DND-41 (cell line): ENCODE results near the gene TMCO4.
"Not testable (repeated sequence)": the region's sequence is repeated elsewhere in the genome, so short reads cannot be mapped to it uniquely, and the experiment has no call there.

ENCODE experiments used
- ATAC-seq: fragments of 200-7000 bp; cut with Tn5 transposase; 3 replicates; pipeline ENCODE4 v1.9.1; 2021; ENCODE audit warnings: low read depth; ENCODE audit not compliant: insufficient read depth
- DNase-seq: peaks from one replicate; pipeline ENCODE4 v3.0.0-alpha.2; 2020
- H2AFZ ChIP-seq: 2 replicates; pipeline ENCODE4 v1.6.0; 2012; ENCODE audit warnings: low read depth, low read length
- H3K27ac ChIP-seq: 2 replicates; pipeline ENCODE4 v1.5.1; 2012; ENCODE audit warnings: low read length, inconsistent platforms
- H3K27me3 ChIP-seq: fragments of 200-600 bp; sonication (generic); 2 replicates; pipeline ENCODE4 v1.6.0; 2012; ENCODE audit warnings: low read length, mild to moderate bottlenecking, inconsistent platforms; ENCODE audit not compliant: insufficient read depth, poor library complexity
- H3K36me3 ChIP-seq: 2 replicates; pipeline ENCODE4 v1.5.1; 2012; ENCODE audit warnings: low read length, inconsistent platforms; ENCODE audit not compliant: insufficient read depth
- H3K4me1 ChIP-seq: 2 replicates; pipeline ENCODE4 v1.5.1; 2012; ENCODE audit warnings: mild to moderate bottlenecking, low read length; ENCODE audit not compliant: insufficient read depth
- H3K4me2 ChIP-seq: 2 replicates; pipeline ENCODE4 v1.6.0; 2012; ENCODE audit warnings: mild to moderate bottlenecking, moderate library complexity, low read length, inconsistent platforms; ENCODE audit not compliant: insufficient read depth
- H3K4me3 ChIP-seq, 2 experiments: fragments of 200-600 bp in 1 of 2; shearing (Covaris generic) in 1 of 2; 2 replicates each; pipeline ENCODE4 v1.5.1; 2012 to 2016; ENCODE audit warnings: inconsistent platforms in 2 of 2, low read length in 2 of 2, mild to moderate bottlenecking in 2 of 2, low read depth in 1 of 2, moderate library complexity in 1 of 2
- H3K79me2 ChIP-seq: 2 replicates; pipeline ENCODE4 v1.6.0; 2012; ENCODE audit warnings: low read length, inconsistent platforms; ENCODE audit not compliant: insufficient read depth
- H3K9ac ChIP-seq: 2 replicates; pipeline ENCODE4 v1.6.0; 2012; ENCODE audit warnings: low read depth, mild to moderate bottlenecking, inconsistent platforms, low read length, moderate library complexity
- H3K9me3 ChIP-seq: 2 replicates; pipeline ENCODE4 v1.5.1; 2012; ENCODE audit warnings: low read length, moderate library complexity, mild to moderate bottlenecking, inconsistent platforms; ENCODE audit not compliant: insufficient read depth, severe bottlenecking
- H4K20me1 ChIP-seq: 2 replicates; pipeline ENCODE4 v1.6.0; 2012; ENCODE audit warnings: low read length; ENCODE audit not compliant: insufficient read depth
- CTCF ChIP-seq: IDR thresholded peaks from 2 replicates; pipeline ENCODE4 v1.5.1; 2012; ENCODE audit warnings: borderline replicate concordance, low read length, moderate library complexity, mild to moderate bottlenecking; ENCODE audit not compliant: poor library complexity, severe bottlenecking; ENCODE audit errors: extremely low read depth
- EZH2 ChIP-seq: IDR thresholded peaks from 3 replicates; pipeline ENCODE4 v1.6.1; 2012; ENCODE audit warnings: borderline replicate concordance, low read depth, mild to moderate bottlenecking, moderate library complexity, low read length, inconsistent platforms; ENCODE audit not compliant: severe bottlenecking

TMCO4 gene

GRCh38 chr1:19637606-19638005 is 162.1 kb downstream of the TMCO4 start:
- Histone ChIP-seq H3K4me3 (no peak overlapping the region), H2AFZ (no peak overlapping the region), H3K79me2 (no peaks in the 10 kb centered on the region), H4K20me1 (no peaks in the 10 kb centered on the region; the same call in 1 of the 2 replicates), H3K27me3 (no peaks in the 10 kb centered on the region), H3K27ac (no peak overlapping the region), H3K4me2 (no peak overlapping the region), H3K4me1 (no peaks in the 10 kb centered on the region), H3K36me3 (no peaks in the 10 kb centered on the region), H3K9me3 (no peaks in the 10 kb centered on the region), H3K9ac (no peak overlapping the region)
- TF ChIP-seq EZH2 (no peak), CTCF (no peak)
- no peak for DNase-seq
- ATAC-seq = no peak

- not testable (repeated sequence) for H3K4me1 ChIP-seq, ATAC-seq, H3K79me2 ChIP-seq, H4K20me1 ChIP-seq, H3K4me2 ChIP-seq, H3K4me3 ChIP-seq, H3K27ac ChIP-seq, DNase-seq, H3K27me3 ChIP-seq, H3K9ac ChIP-seq, H3K36me3 ChIP-seq, H2AFZ ChIP-seq, H3K9me3 ChIP-seq
Observed at GRCh38 chr1:19636749-19637148, 163.0 kb downstream of the TMCO4 start.

GRCh38 chr1:19636065-19636464 is 163.7 kb downstream of the TMCO4 start:
- ATAC-seq (no peak), DNase-seq (no peak)
- TF ChIP-seq CTCF = no peak
- TF ChIP-seq EZH2 = no peak
- Histone ChIP-seq H3K9me3 (no peaks in the 10 kb centered on the region), H4K20me1 (no peaks in the 10 kb centered on the region; the same call in 1 of the 2 replicates), H3K27me3 (no peaks in the 10 kb centered on the region), H3K9ac (no peak overlapping the region), H2AFZ (no peak overlapping the region), H3K4me3 (no peak overlapping the region), H3K27ac (no peak overlapping the region), H3K4me2 (no peak overlapping the region), H3K4me1 (no peaks in the 10 kb centered on the region), H3K79me2 (no peaks in the 10 kb centered on the region), H3K36me3 (no peaks in the 10 kb centered on the region)

- Histone ChIP-seq H4K20me1 (no peaks in the 10 kb centered on the region; the same call in 1 of the 2 replicates), H2AFZ (no peak overlapping the region), H3K9ac (no peak overlapping the region), H3K4me2 (no peak overlapping the region), H3K4me1 (no peaks in the 10 kb centered on the region), H3K4me3 (no peak overlapping the region), H3K27ac (no peak overlapping the region), H3K9me3 (no peaks in the 10 kb centered on the region), H3K27me3 (no peaks in the 10 kb centered on the region), H3K79me2 (no peaks in the 10 kb centered on the region), H3K36me3 (no peaks in the 10 kb centered on the region)
- no peak for DNase-seq
- no peak for TF ChIP-seq CTCF
- no peak for TF ChIP-seq EZH2
- no peak for ATAC-seq
Observed at GRCh38 chr1:19635646-19636045, 164.1 kb downstream of the TMCO4 start.

GRCh38 chr1:19635064-19635463 is 164.7 kb downstream of the TMCO4 start:
- not testable (repeated sequence) for H3K9me3 ChIP-seq, H3K79me2 ChIP-seq, H3K4me1 ChIP-seq, H3K4me2 ChIP-seq, H4K20me1 ChIP-seq, H3K9ac ChIP-seq, H3K36me3 ChIP-seq, H3K27ac ChIP-seq, H3K4me3 ChIP-seq, ATAC-seq, H3K27me3 ChIP-seq, DNase-seq, H2AFZ ChIP-seq
